ENCODE data around the gene CACNA1D. TPM values are rescaled to one million over a fixed set of nuclear protein-coding genes. Genes with fewer than 3 reads are reported as not detected.

CACNA1D gene
- total RNA-seq, 2 donors from 2014 or later, result 9.9 to 20.4 TPM

DNA sequence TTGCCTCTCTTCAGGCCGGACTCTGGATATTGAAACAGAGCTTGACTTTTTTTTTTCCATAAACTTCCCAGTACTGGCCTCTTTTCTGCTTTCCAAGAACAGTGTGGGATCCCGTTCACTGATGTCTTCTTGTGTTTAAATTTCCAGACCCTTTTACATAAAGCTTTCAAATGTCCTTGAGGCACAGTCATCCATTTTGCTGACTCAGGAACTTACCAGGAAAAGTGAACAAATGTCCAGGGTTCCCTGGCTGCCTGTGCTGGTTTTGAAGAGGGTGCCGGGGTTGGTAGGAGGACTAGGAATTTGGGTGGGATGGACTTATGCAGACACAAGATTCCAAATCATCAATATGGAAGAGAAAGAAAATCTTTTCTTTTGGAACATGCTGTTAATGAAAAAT is 283.7 kb downstream of the CACNA1D start:
- Histone ChIP-seq H3K9me3 (no peaks in the 10 kb centered on the region), H3K36me3 (replicated peaks in 1 of 2; ENCODE audit: insufficient read depth in 1 of 2, low read depth in 2 of 2) (no peaks in the 10 kb centered on the region), H3K4me3 (no peak overlapping the region), H3K4me1 (peaks cover 14% of the 10 kb centered on the region), H3K27ac (no peak overlapping the region), H3K27me3 (no peaks in the 10 kb centered on the region)
- DNase-seq (no peak), ATAC-seq (no peak)
- WGBS, 2 donors, result 81 to 92% methylated on average over 3 of the region's 3 CpGs
- TF ChIP-seq POLR2A (IDR thresholded peaks at IDR 0.05), result no peak
- TF ChIP-seq, protein P1, sequence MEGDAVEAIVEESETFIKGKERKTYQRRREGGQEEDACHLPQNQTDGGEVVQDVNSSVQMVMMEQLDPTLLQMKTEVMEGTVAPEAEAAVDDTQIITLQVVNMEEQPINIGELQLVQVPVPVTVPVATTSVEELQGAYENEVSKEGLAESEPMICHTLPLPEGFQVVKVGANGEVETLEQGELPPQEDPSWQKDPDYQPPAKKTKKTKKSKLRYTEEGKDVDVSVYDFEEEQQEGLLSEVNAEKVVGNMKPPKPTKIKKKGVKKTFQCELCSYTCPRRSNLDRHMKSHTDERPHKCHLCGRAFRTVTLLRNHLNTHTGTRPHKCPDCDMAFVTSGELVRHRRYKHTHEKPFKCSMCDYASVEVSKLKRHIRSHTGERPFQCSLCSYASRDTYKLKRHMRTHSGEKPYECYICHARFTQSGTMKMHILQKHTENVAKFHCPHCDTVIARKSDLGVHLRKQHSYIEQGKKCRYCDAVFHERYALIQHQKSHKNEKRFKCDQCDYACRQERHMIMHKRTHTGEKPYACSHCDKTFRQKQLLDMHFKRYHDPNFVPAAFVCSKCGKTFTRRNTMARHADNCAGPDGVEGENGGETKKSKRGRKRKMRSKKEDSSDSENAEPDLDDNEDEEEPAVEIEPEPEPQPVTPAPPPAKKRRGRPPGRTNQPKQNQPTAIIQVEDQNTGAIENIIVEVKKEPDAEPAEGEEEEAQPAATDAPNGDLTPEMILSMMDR (IDR thresholded peaks at IDR 0.05), result no peak
- intact Hi-C loops (cut with DNase I), result no loop called here

DNA sequence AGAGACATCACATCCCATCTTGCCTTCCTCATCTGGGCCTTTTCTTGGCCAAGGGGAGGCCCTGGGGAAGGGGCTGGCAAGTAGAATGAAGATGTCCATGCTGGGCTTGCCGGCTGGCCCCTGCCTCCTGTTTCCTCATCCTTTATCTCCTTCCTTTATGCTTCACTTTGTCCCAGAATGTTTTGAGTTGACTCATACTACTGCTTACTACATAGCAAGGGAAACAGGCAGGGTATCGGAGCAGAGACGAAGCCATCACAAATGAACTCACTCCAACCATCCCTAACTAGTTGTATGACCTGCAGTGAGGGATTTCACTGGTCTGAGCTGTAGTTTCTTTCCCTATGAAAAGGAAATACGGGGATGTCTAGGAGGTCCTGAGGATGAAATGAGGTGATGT is 285.8 kb downstream of the CACNA1D start:
- intact Hi-C loops (cut with DNase I), result no loop called here
- no peak for ATAC-seq

DNA sequence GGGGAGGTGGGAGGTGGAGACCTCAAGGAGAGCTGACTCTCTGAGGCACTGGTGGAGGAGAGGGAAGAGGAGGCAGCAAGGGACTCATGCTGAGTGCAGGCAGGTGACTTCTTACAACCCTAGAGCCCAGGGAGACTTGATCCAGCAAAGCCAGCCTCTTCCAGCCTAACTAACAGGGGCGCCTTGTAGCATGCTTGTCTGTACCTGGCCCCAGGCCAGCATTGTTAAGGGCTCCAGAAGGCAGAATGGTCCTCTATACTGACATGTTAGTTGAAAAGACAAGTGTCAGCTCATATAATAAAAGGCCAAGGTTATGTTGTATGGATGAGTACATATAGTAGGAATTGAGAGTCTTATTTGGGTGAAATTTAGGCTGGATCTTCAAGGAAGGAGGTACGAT is 286.4 kb downstream of the CACNA1D start:
- TF ChIP-seq, protein P1 (IDR thresholded peaks at IDR 0.05), result no peak
- TF ChIP-seq POLR2A (IDR thresholded peaks at IDR 0.05), result no peak
- Histone ChIP-seq H3K4me3 (no peak overlapping the region), H3K9me3 (no peaks in the 10 kb centered on the region), H3K27me3 (no peaks in the 10 kb centered on the region), H3K36me3 (replicated peaks in 1 of 2; ENCODE audit: insufficient read depth in 1 of 2, low read depth in 2 of 2) (no peaks in the 10 kb centered on the region), H3K4me1 (no peaks in the 10 kb centered on the region), H3K27ac (no peak overlapping the region)
- WGBS, 2 donors, result 91 to 96% methylated on average over 2 of the region's 2 CpGs
- no peak for DNase-seq
- intact Hi-C loops (cut with DNase I), result no loop called here
- ATAC-seq, result no peak

More for the DNA sequence above, 285.8 kb downstream of the CACNA1D start:
- 76 to 93% methylated on average over 4 of the region's 4 CpGs for WGBS, 2 donors
- Histone ChIP-seq H3K4me1 (no peaks in the 10 kb centered on the region), H3K9me3 (no peaks in the 10 kb centered on the region), H3K4me3 (no peak overlapping the region), H3K27me3 (no peaks in the 10 kb centered on the region), H3K36me3 (replicated peaks in 1 of 2; ENCODE audit: insufficient read depth in 1 of 2, low read depth in 2 of 2) (no peaks in the 10 kb centered on the region), H3K27ac (no peak overlapping the region)
- TF ChIP-seq POLR2A (IDR thresholded peaks at IDR 0.05), result no peak
- TF ChIP-seq, protein P1 (IDR thresholded peaks at IDR 0.05), result no peak
- no peak for DNase-seq

DNA sequence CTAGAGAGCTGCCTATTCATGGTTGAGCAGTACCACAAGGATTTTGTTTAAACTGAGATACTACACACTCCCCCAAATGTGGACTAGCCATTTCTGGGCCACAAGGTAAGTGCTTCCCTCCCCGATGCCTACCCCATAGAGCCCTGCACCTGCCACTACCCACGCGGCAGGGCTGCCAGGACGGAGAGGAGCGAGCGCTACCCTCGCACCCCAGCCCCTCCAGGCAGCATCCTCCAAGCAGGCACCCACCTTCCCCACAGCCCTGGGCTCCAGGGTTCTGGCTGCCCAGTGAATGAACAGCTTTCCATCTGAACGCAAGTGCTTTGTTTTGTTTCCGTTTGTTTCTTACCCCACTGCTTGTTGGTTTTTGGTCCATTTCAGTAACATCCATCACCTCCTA is 292.6 kb downstream of the CACNA1D start:
- ATAC-seq (no peak), DNase-seq (no peak)
- intact Hi-C loops (cut with DNase I), result no loop called here
- Histone ChIP-seq H3K36me3 (replicated peaks in 1 of 2; ENCODE audit: insufficient read depth in 1 of 2, low read depth in 2 of 2) (no peaks in the 10 kb centered on the region), H3K9me3 (no peaks in the 10 kb centered on the region), H3K4me1 (no peaks in the 10 kb centered on the region), H3K27ac (no peak overlapping the region), H3K27me3 (no peaks in the 10 kb centered on the region), H3K4me3 (no peak overlapping the region)
- no peak for TF ChIP-seq POLR2A (IDR thresholded peaks at IDR 0.05)
- TF ChIP-seq, protein P1 (IDR thresholded peaks at IDR 0.05), result no peak
- 74 to 79% methylated on average over 9 of the region's 9 CpGs for WGBS, 2 donors

DNA sequence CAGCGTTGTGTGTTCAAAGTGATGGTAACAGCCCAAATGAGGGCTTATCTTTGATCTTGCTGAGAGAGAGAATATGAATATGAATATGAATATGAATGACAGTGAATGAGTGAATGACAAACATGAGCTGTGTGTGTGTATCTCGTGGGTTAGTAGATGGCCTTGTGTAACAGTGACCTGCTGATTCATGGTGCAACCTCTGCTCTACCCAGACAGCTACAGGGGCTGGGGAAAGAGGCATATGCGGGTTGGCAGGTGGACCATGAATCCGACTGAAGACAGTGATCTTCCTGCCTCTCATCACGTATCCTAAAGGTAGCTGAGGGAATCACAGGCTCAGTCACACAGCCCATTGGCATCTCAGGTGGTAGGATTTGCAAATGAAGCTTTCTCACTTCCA is 293.6 kb downstream of the CACNA1D start:
- Histone ChIP-seq H3K27me3 (no peaks in the 10 kb centered on the region), H3K9me3 (no peaks in the 10 kb centered on the region), H3K27ac (no peak overlapping the region), H3K4me3 (no peak overlapping the region), H3K4me1 (no peaks in the 10 kb centered on the region), H3K36me3 (replicated peaks in 1 of 2; ENCODE audit: insufficient read depth in 1 of 2, low read depth in 2 of 2) (no peaks in the 10 kb centered on the region)
- DNase-seq (no peak), ATAC-seq (no peak)
- intact Hi-C loops (cut with DNase I), result no loop called here
- 57 to 70% methylated on average over 5 of the region's 5 CpGs for WGBS, 2 donors
- TF ChIP-seq, protein P1 (IDR thresholded peaks at IDR 0.05), result no peak
- no peak for TF ChIP-seq POLR2A (IDR thresholded peaks at IDR 0.05)

Data from body of pancreas (tissue), 4 donors.